H4 (cell line): Measurements from ENCODE around the gene SLC30A1. TPM values are rescaled to one million over a fixed set of nuclear protein-coding genes. Genes with fewer than 3 reads are reported as not detected.
A peak's percentile ranks its signal among the peaks of the same experiment; 100 is the strongest.
"Not testable (repeated sequence)": the region's sequence is repeated elsewhere in the genome, so short reads cannot be mapped to it uniquely, and the experiment has no call there.

Source experiments
- DNase-seq: peaks from one replicate; pipeline ENCODE4 v3.0.0-alpha.2; 2015; ENCODE audit warnings: low spot score
- total RNA-seq: library from RNA; depleted of rRNA; stranded (reverse); fragments of >200 nt; shearing (Covaris generic); gene quantifications from 2 replicates; pipeline ENCODE4 v1.2.3, GENCODE V29; 2014; rRNA removed

Gene SLC30A1
- 14.8 and 19.7 TPM in 2 replicates for total RNA-seq

- peak; percentile 97 for DNase-seq
Observed at GRCh38 chr1:211578640-211579439, at the start of gene SLC30A1. Gene SLC30A1, minus strand, starts transcription at chr1:211579161. Its CDS starts 549 bp downstream, at chr1:211578612.

DNA sequence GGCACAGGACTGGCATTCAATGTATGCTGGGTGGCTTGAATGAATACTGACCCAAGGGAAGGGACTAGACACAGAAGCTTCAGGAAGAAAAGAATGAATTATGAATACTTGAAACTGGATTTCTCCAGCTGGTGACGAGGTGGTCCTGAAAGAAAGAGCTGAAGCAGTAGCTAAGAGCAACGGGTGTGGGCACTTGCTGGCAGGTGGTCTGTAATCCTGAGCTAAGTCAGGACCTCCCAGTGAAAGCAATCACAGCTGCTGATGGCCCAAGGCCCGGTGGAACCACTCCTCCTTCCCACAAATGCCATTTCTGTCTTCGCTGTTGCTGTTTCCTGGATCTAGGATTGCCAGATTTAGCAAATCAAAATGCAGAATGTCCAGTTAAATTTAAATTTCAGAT, 49.5 kb upstream of the SLC30A1 start:
- no peak for DNase-seq

GRCh38 chr1:211627259-211627658, 48.3 kb upstream of the SLC30A1 start:
- no peak for DNase-seq

DNA sequence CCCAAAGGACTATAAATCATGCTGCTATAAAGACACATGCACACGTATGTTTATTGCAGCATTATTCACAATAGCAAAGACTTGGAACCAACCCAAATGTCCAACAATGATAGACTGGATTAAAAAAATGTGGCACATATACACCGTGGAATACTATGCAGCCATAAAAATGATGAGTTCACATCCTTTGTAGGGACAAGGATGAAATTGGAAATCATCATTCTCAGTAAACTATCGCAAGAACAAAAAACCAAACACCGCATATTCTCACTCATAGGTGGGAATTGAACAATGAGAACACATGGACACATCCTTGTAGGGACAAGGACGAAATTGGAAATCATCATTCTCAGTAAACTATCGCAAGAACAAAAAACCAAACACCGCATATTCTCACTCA, 46.9 kb upstream of the SLC30A1 start:
- not testable (repeated sequence) for DNase-seq

GRCh38 chr1:211625040-211625439, 46.1 kb upstream of the SLC30A1 start:
- DNase-seq: no peak

DNA sequence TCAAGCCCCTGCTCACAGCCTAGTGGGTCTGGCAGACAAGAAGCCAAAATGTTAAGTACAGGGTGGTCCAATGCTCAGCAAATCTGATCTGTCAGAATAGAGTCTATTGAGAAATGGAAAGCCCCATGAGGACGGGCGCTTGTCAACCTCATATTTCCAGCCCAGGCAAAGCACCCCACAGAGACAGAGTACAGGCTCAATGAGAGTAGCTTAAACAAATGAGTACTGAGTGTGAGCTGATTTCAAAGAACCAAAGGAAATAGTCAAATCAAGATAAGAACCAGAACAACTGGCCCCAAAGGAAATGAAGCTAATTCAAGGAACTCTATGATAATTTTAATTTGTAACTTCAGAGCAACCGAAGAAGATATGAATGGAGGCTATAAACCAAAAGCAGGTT, 44.6 kb upstream of the SLC30A1 start:
- DNase-seq: no peak

- DNase-seq: no peak
Observed at GRCh38 chr1:211621447-211622198, 42.7 kb upstream of the SLC30A1 start.

DNA sequence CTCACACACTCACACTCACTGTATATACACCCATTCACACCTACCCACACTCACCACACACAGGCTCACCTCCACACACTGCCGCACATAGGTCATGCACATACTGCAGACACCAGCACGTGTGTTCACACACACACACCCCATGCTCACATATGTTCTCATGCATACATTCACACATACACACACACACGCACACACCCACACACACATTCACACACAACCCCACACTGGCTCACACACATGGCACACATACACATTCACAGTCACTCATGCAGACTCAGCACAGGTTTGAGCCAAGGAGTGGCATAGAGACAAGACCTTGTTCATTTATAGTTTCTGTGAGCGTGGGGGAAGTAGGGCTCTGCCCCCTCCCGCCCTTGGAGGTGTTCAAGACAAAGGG, 41.1 kb upstream of the SLC30A1 start:
- DNase-seq: no peak

GRCh38 chr1:211619033-211619996, 40.4 kb upstream of the SLC30A1 start:
- DNase-seq: no peak

DNA sequence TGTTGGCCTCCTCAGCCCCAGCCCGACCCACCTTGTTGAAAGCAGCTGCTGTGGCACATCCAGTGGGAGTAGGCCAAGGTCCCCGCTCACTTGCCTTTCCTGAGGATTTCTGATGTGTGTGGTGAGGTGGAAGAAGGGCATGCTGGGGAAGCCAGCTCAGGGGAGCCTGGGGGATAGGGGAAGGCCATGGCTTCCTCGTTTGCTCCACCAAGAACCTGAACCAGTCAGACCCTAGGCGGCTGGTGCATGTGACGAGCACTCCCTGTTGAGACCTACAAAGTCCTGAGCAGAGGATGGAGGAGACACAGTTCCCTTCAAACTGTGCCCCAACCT, 38.0 kb upstream of the SLC30A1 start:
- DNase-seq: no peak

- DNase-seq: no peak
Observed at GRCh38 chr1:211616231-211616964, 37.4 kb upstream of the SLC30A1 start.

GRCh38 chr1:211614615-211615014, 35.7 kb upstream of the SLC30A1 start:
- DNase-seq: no peak

- no peak for DNase-seq
Observed at GRCh38 chr1:211613951-211614350, 35.0 kb upstream of the SLC30A1 start.

DNA sequence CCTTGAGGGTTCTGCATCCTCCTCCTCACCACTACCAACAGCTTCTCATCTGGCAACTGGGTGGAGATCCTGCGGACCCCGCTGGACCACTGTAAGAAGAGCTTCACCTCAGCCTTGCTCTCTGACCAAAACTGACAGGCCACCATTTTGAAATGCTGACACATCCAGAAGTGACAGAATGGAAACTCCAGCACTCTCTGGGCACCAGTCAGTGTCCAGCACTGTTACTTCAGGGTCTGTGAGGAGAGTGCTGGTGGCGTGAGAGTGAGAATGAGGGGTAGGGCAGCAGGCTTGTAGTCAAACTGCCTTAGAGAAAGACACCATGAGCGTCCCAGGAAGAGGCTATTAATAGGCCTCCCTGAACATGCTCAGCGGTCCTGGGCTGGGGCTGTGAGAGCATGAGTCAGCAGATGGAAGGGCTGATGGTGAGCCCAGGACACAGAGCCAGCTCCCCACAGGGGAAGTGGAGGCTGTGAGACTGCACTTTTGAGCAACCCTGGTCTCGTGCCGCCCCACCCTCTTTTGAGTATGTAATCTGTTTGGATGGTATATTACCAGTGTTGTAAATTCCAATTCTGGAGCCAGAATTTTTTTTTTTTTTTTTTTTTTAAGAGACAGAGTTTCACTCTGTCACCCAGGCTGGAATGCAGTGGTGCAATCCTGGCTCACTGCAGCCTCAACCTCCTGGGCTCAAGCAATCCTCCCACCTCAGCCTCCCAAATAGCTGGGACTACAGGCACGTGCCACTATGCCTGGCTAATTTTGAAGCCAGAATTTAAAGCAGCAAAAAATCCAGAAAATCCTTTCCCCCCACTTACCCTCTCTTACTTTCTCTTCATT, 34.4 kb upstream of the SLC30A1 start:
- peak; percentile 92 for DNase-seq

- DNase-seq: no peak
Observed at GRCh38 chr1:211612786-211613107, 33.8 kb upstream of the SLC30A1 start.

DNA sequence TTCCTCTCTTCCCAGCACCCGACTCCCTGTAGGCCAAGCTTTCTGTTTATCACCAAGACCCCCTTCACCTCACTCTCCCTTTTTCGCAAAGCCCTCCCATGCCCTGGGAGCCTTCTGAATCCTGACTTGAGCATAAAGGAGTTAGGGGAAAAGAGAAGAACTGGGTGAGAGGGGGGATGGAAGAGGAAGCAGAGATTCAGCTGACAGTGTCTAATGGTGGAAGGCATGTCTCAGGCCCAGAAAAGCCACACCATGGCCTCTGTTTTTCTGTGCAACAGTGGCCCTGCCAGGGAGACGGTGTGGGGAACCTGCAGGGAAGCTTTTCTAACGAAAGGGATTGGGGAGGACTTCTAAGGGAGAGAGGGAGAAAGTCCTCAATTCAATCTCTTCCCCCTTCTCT, 32.9 kb upstream of the SLC30A1 start:
- DNase-seq: no peak

DNA sequence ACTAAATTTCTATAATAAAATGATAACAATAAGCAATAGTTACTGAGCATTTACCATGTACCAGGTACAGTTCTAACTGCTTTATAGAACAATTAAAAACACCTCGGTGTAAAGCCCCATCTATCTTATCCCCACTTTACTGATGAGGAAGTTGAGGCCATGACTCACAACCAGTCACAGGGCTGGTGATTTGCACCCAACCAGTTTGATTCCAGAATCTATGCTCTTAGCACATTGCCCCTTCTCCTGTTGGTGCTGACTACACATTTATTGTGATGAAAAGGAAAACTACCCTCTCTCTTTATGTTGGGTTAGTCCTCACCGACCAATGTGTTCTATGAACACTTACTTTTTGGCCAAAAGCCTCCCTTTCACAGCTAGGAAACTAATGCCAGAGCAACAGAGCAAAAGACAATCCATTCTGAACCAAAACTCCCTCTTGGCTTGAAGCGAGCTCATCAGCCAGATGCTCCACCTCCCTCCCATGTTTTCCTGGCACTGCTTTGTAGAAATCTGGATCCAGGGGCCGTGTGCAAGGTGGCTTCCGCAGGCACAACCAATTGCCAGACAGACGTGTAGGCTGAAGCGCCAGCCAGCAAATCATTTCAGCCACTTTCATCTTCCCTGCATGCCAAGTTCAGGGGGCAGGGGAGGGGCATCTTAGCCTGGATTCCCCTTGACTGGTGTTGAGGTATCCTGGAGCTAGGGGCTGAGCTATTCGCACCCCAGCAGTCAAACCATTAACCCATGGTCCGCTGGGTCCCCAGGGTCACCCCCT, 32.0 kb upstream of the SLC30A1 start:
- peak; percentile 58 for DNase-seq

DNA sequence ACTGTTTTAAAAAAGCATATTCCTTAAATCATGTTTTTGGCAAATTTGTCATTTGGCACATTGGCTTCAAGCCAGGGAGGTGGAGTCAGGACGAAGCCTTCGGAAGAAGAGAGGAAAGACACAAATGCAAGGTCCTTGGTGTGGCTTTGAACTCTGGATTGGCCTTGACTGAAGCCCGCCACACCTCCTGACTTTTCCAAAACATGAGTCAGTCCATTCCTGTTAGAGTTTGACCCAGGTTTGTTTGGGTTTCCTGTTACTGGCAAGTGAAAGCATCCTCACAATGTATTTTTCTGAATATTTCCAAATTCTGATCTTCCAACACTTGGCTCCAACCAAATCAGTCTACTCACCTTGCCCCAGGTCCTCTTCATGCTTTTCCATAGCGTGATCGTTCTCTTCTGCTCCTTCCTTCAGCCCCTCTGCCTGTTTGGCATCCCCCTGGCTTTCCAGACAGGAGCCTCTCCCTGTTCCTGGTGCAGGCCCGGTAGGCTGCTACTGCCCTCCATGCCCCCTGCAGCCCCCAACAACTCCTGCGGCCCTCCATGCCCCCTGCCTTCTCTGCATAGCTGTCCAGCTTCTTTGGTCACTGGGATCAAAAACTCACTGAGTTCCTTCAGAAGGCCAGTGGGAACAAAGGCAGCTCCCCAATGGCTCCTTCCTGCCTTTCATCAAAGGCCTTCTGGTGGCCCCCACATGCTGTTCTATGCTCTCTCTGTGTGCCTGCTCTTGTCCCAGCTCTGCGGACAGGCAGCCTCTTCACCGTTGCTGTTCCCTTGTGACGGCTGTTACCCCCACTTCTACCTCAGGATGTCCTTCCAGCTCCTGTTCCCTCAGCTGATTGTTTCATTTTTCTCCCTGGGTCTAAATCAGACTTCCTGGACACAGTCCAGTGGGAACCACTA, 30.4 kb upstream of the SLC30A1 start:
- no peak for DNase-seq
